Endothelial cell of umbilical vein (primary cell): ENCODE data around the gene AKNAD1. TPM values are rescaled to one million over a fixed set of nuclear protein-coding genes. Genes with fewer than 3 reads are reported as not detected.

Experiments used
- BruUV-seq: library from RNA; stranded (reverse); fragments of 400-500 nt; replicated peaks from 2 replicates; lab custom pipeline; 2021; lab: Mats Ljungman, UMichigan
- CTCF ChIA-PET: fragments of 300-600, 350-600 bp; sonication (Branson Sonifier 250); formaldehyde crosslinking; loops from one replicate; lab custom pipeline; 2021; ENCODE audit warnings: antibody characterized with exemption, inconsistent platforms; lab: Charles Lee
- POLR2A ChIA-PET: fragments of 300-600, 350-600 bp; sonication (Branson Sonifier 250); formaldehyde crosslinking; loops from one replicate; lab custom pipeline; 2021; ENCODE audit warnings: antibody characterized with exemption, inconsistent platforms; lab: Charles Lee
- DNase-seq: peaks from one replicate; pipeline ENCODE4 v3.0.0-alpha.2; 2011; ENCODE audit warnings: low read depth, low spot score
- FAIRE-seq: peaks from 2 replicates; lab custom pipeline; 2011; peaks lifted over from hg19 to GRCh38; lab: Jason Lieb, UNC
- H2AFZ ChIP-seq: 2 replicates; pipeline ENCODE4 v1.6.0; 2012; ENCODE audit warnings: low read depth, low read length, control low read depth, inconsistent platforms
- H3K27ac ChIP-seq: 2 replicates; pipeline ENCODE4 v1.5.1; 2011; ENCODE audit warnings: low read depth, mild to moderate bottlenecking, control low read depth, low read length, moderate library complexity; ENCODE audit not compliant: insufficient read depth
- H3K27me3 ChIP-seq, 2 experiments: 2 replicates each; pipeline versions ENCODE4 v1.6.0 to v1.6.1; 2011; ENCODE audit warnings: low read length in 2 of 2, mixed read lengths in 1 of 2; ENCODE audit not compliant: control insufficient read depth in 2 of 2, insufficient read depth in 2 of 2
- H3K36me3 ChIP-seq, 2 experiments: 2 replicates in 1 of 2; 3 replicates in 1 of 2; pipeline ENCODE4 v1.5.1; 2011; ENCODE audit warnings: low read length in 2 of 2, mild to moderate bottlenecking in 1 of 2, moderate library complexity in 1 of 2; ENCODE audit not compliant: control insufficient read depth in 2 of 2, insufficient read depth in 2 of 2; ENCODE audit errors: extremely low read depth in 1 of 2
- H3K4me1 ChIP-seq: 3 replicates; pipeline ENCODE4 v1.5.1; 2011; ENCODE audit warnings: mild to moderate bottlenecking, low read length; ENCODE audit not compliant: control insufficient read depth, insufficient read depth; ENCODE audit errors: extremely low read depth
- H3K4me2 ChIP-seq: 2 replicates; pipeline ENCODE4 v1.6.1; 2011; ENCODE audit warnings: low read length, control low read depth, mixed read lengths; ENCODE audit not compliant: insufficient read depth
- H3K4me3 ChIP-seq, 3 experiments: fragments of 200-600 bp in 1 of 3; sonication (generic), shearing (Covaris generic) in 1 of 3; replicated peaks in 1 of 3; 2 replicates each; pipeline ENCODE4 v1.5.1; 2011 to 2016; ENCODE audit warnings: control low read depth in 3 of 3, low read length in 3 of 3, mild to moderate bottlenecking in 2 of 3, inconsistent platforms in 1 of 3, low read depth in 1 of 3, moderate library complexity in 1 of 3; ENCODE audit not compliant: insufficient read depth in 1 of 3
- H3K79me2 ChIP-seq: 2 replicates; pipeline ENCODE4 v1.6.0; 2012; ENCODE audit warnings: low read length, inconsistent platforms; ENCODE audit not compliant: control insufficient read depth, insufficient read depth
- H3K9ac ChIP-seq: replicated peaks from 2 replicates; pipeline ENCODE3; 2011; ENCODE audit warnings: low read length, control low read depth; ENCODE audit not compliant: insufficient read depth; ENCODE audit errors: extremely low read depth
- H3K9me1 ChIP-seq: replicated peaks from 3 replicates; pipeline ENCODE4 v1.6.0; 2011; ENCODE audit warnings: mild to moderate bottlenecking, low read length; ENCODE audit not compliant: control insufficient read depth, insufficient read depth; ENCODE audit errors: extremely low read depth
- H3K9me3 ChIP-seq: replicated peaks from 2 replicates; pipeline ENCODE4 v1.5.1; 2012; ENCODE audit warnings: low read length, inconsistent platforms; ENCODE audit not compliant: control insufficient read depth, insufficient read depth
- H4K20me1 ChIP-seq: replicated peaks from 2 replicates; pipeline ENCODE3; 2011; ENCODE audit warnings: mild to moderate bottlenecking, low read length; ENCODE audit not compliant: control insufficient read depth, insufficient read depth; ENCODE audit errors: extremely low read depth
- EZH2 ChIP-seq: IDR thresholded peaks from 2 replicates; pipeline ENCODE4 v1.6.1; 2012; ENCODE audit warnings: borderline replicate concordance, low read depth, mild to moderate bottlenecking, moderate library complexity, low read length, inconsistent platforms; ENCODE audit not compliant: severe bottlenecking
- FOS ChIP-seq: IDR thresholded peaks from 2 replicates; pipeline ENCODE4 v1.6.1; 2011; ENCODE audit warnings: mild to moderate bottlenecking, low read length, moderate library complexity, borderline replicate concordance; ENCODE audit not compliant: insufficient read depth
- GATA2 ChIP-seq: IDR thresholded peaks from 2 replicates; pipeline ENCODE4 v1.7.0; 2011; ENCODE audit warnings: low read depth, mild to moderate bottlenecking, moderate library complexity, mixed read lengths, low read length; ENCODE audit not compliant: insufficient read length, insufficient read depth
- JUN ChIP-seq: IDR thresholded peaks from 2 replicates; pipeline ENCODE4 v1.6.1; 2011; ENCODE audit warnings: borderline replicate concordance, low read depth; ENCODE audit not compliant: insufficient read length, insufficient read depth
- MYC ChIP-seq: IDR thresholded peaks from one replicate; pipeline ENCODE4 v1.6.1; 2011; ENCODE audit warnings: mild to moderate bottlenecking, low read depth, low read length
- POLR2A ChIP-seq: IDR thresholded peaks from 2 replicates; pipeline ENCODE4 v1.6.1; 2012; ENCODE audit warnings: low read depth, mild to moderate bottlenecking, control low read depth, low read length
- POLR2AphosphoS5 ChIP-seq: IDR thresholded peaks from 2 replicates; pipeline ENCODE4 v1.6.1; 2012; ENCODE audit warnings: low read depth, mild to moderate bottlenecking, control low read depth, low read length, moderate library complexity; ENCODE audit not compliant: insufficient read depth
- dilution Hi-C: fragments of 300-500 bp; cut with MboI; formaldehyde crosslinking; loops from one replicate; pipeline ENCODE4 v1.15.0; 2019; ENCODE audit warnings: low sequenced_read_pairs; ENCODE audit not compliant: extremely low pct_ligation_motif_present
- intact Hi-C: fragments of 100-400 bp; cut with micrococcal nuclease; formaldehyde crosslinking; loops from one replicate; pipeline ENCODE4 v1.10.0; 2022
- polyA plus RNA-seq, 4 experiments: library from polyadenylated mRNA; depleted of rRNA in 3 of 4; stranded (reverse) in 3 of 4; unstranded in 1 of 4; fragments of >200 nt; gene quantifications; 2 replicates each; pipeline versions ENCODE4 v1.2.1 to v1.2.3, GENCODE V29; 2011 to 2012; ENCODE audit warnings: missing spikeins in 1 of 4
- total RNA-seq: library from RNA; stranded (reverse); gene quantifications from 2 replicates; pipeline ENCODE4 v1.2.3, GENCODE V29; 2021
- TF ChIP-seq, protein P1 (sequence below), 2 donors: IDR thresholded peaks; 1 replicate in 1 of 2; 2 replicates in 1 of 2; pipeline ENCODE4 v1.5.1; 2011; ENCODE audit warnings: low read length in 2 of 2, mild to moderate bottlenecking in 2 of 2, moderate library complexity in 2 of 2, control low read depth in 1 of 2, inconsistent platforms in 1 of 2, low read depth in 1 of 2; ENCODE audit not compliant: insufficient read depth in 1 of 2; ENCODE audit errors: extremely low read depth in 1 of 2
- TF ChIP-seq, protein P2 (sequence below): IDR thresholded peaks from 2 replicates; pipeline ENCODE4 v1.6.1; 2011; ENCODE audit not compliant: insufficient read depth, insufficient read length

AKNAD1 gene
- total and polyA plus RNA-seq, 2 donors (not counting 3 experiments of a cell fraction or from before 2014, with no cell fraction given), result not detected

DNA sequence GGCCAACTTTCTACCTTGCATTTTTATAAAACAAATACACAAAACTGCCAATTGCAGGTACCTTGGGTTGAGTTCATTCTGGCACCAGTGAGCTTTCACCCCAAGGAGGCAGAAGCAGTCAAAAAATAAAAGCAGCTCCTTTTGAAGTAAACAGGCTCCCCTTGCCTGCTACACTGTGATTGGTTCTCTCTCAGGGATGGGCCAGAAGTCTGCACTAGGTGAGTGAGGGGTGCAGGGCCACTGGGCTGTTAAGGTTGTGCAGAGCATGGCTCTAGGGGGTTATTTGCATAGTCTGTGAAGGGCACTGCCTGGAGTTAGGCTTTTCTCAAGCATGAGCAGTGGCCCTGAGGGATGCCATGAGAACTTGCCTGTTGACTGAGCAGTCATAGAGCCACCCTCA lies 39.1 kb downstream of the AKNAD1 start:
- Histone ChIP-seq H2AFZ (no peak overlapping the region), H3K4me1 (peaks cover 12% of the 10 kb centered on the region), H3K27me3 (peaks cover 0 to 3% of the 10 kb centered on the region in 2 experiments), H3K4me2 (no peak overlapping the region), H3K36me3 (no peaks in the 10 kb centered on the region), H3K27ac (no peak overlapping the region), H4K20me1 (no peaks in the 10 kb centered on the region), H3K79me2 (no peaks in the 10 kb centered on the region), H3K9me3 (no peaks in the 10 kb centered on the region), H3K9ac (no peak overlapping the region), H3K9me1 (no peaks in the 10 kb centered on the region), H3K4me3 (no peak overlapping the region)
- dilution Hi-C loops (no loop called here), intact Hi-C loops (loop anchor here (1.0 to 5.0 kb wide), 3 partner anchors 72 to 144 kb away; partner anchors contain the start of genes CLCC1 and PRPF38B)
- CTCF ChIA-PET, result interaction anchor here (1.0 to 2.3 kb wide), 4 partner anchors 10 to 72 kb away, joined by 3 to 35 read pairs (median 4); no protein-coding TSS in a partner anchor
- no peak for FAIRE-seq
- TF ChIP-seq JUN, result no peak
- TF ChIP-seq, protein P1, sequence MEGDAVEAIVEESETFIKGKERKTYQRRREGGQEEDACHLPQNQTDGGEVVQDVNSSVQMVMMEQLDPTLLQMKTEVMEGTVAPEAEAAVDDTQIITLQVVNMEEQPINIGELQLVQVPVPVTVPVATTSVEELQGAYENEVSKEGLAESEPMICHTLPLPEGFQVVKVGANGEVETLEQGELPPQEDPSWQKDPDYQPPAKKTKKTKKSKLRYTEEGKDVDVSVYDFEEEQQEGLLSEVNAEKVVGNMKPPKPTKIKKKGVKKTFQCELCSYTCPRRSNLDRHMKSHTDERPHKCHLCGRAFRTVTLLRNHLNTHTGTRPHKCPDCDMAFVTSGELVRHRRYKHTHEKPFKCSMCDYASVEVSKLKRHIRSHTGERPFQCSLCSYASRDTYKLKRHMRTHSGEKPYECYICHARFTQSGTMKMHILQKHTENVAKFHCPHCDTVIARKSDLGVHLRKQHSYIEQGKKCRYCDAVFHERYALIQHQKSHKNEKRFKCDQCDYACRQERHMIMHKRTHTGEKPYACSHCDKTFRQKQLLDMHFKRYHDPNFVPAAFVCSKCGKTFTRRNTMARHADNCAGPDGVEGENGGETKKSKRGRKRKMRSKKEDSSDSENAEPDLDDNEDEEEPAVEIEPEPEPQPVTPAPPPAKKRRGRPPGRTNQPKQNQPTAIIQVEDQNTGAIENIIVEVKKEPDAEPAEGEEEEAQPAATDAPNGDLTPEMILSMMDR (IDR thresholded peaks at IDR 0.05; ENCODE audit: extremely low read depth in 1 of 2, insufficient read depth in 1 of 2, low read depth in 1 of 2, low read length in 2 of 2), result no peak
- no peak for TF ChIP-seq EZH2
- BruUV-seq, result no TSS peak
- POLR2A ChIA-PET, result interaction anchor here (1.5 kb wide), 1 partner anchor 35 kb away, joined by 3 read pairs; no protein-coding TSS in a partner anchor
- DNase-seq, result no peak

DNA sequence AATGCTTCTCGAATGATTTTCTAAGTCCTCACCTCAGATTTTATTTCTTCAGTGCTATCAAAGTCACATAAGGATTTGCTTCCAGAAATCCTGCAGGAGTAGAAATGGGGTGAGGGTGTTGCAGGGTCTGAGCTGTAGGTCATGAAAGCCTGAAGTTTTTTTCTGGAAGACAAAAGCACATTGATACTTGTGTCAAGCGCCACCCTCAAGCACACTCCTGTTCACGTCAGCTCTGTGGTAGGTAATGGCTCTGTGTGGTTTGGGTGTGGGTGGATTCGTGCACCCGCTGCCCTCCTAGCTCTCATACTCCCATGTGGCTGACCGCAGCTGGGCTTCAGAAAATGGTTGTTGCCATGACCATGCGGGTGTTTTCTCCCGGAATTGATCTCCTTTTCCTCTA lies 39.9 kb downstream of the AKNAD1 start:
- dilution Hi-C loops, result no loop called here
- peak overlapping the region; percentile 74 for H3K4me2 ChIP-seq
- H3K9me1 ChIP-seq, result no peaks in the 10 kb centered on the region
- peak overlapping the region in 1 of 3 experiments; percentile 17 for H3K4me3 ChIP-seq
- H3K9me3 ChIP-seq, result no peaks in the 10 kb centered on the region
- intact Hi-C loops, result loop anchor here (2.0 to 5.0 kb wide), 2 partner anchors 124 to 145 kb away; partner anchors contain the start of genes CLCC1 and PRPF38B
- DNase-seq (no peak), FAIRE-seq (no peak)
- POLR2A ChIA-PET, result interaction anchor here (1.0 to 1.5 kb wide), 4 partner anchors 9 to 146 kb away, joined by 3 to 4 read pairs (median 4); no protein-coding TSS in a partner anchor
- no TSS peak for BruUV-seq
- H3K4me1 ChIP-seq, result peaks cover 12% of the 10 kb centered on the region
- H4K20me1 ChIP-seq, result no peaks in the 10 kb centered on the region
- peak overlapping the region; percentile 91 for H3K27ac ChIP-seq
- H3K36me3 ChIP-seq, result no peaks in the 10 kb centered on the region
- H2AFZ ChIP-seq, result peak overlapping the region; percentile 60
- CTCF ChIA-PET, result interaction anchor here (0.6 to 2.3 kb wide), 12 partner anchors 11 to 81 kb away, joined by 3 to 35 read pairs (median 4); no protein-coding TSS in a partner anchor
- H3K27me3 ChIP-seq, result peaks cover 0 to 2% of the 10 kb centered on the region in 2 experiments
- no peaks in the 10 kb centered on the region for H3K79me2 ChIP-seq
- H3K9ac ChIP-seq, result peak overlapping the region; percentile 87
- TF ChIP-seq, protein P2, sequence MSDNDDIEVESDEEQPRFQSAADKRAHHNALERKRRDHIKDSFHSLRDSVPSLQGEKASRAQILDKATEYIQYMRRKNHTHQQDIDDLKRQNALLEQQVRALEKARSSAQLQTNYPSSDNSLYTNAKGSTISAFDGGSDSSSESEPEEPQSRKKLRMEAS, result no peak
- TF ChIP-seq FOS, result no peak
- TF ChIP-seq POLR2A, result no peak
- TF ChIP-seq EZH2, result no peak
- no peak for TF ChIP-seq MYC
- TF ChIP-seq, protein P1 (IDR thresholded peaks at IDR 0.05; ENCODE audit: extremely low read depth in 1 of 2, insufficient read depth in 1 of 2, low read depth in 1 of 2, low read length in 2 of 2), result no peak
- TF ChIP-seq GATA2, result no peak
- no peak for TF ChIP-seq POLR2AphosphoS5
- no peak for TF ChIP-seq JUN
